KMS-11 (cell line): ENCODE data around the gene RPRD1B.

Experiments
- H2AFZ ChIP-seq: fragments of 200-600 bp; sonication (generic); 2 replicates; pipeline ENCODE4 v1.6.1; 2016; ENCODE audit warnings: antibody characterized with exemption, mixed run types, low read depth
- H3K27ac ChIP-seq: fragments of 200-600 bp; sonication (generic); 2 replicates; pipeline ENCODE4 v1.6.1; 2016; ENCODE audit warnings: mild to moderate bottlenecking, mixed run types
- H3K27me3 ChIP-seq: fragments of 200-600 bp; sonication (generic); 2 replicates; pipeline ENCODE4 v1.6.1; 2017; ENCODE audit warnings: mild to moderate bottlenecking, low read depth, mixed run types, moderate library complexity; ENCODE audit not compliant: insufficient read depth
- H3K36me3 ChIP-seq: fragments of 200-600 bp; sonication (generic); 2 replicates; pipeline ENCODE4 v1.6.1; 2017; ENCODE audit warnings: mild to moderate bottlenecking, mixed run types; ENCODE audit not compliant: insufficient read depth
- H3K4me1 ChIP-seq: fragments of 200-600 bp; sonication (generic); 2 replicates; pipeline ENCODE4 v1.6.1; 2016; ENCODE audit warnings: mild to moderate bottlenecking, low read depth, mixed run types; ENCODE audit not compliant: poor library complexity, severe bottlenecking
- H3K4me2 ChIP-seq: fragments of 200-600 bp; sonication (generic); 2 replicates; pipeline ENCODE4 v1.7.0; 2016; ENCODE audit warnings: mild to moderate bottlenecking, mixed run types
- H3K4me3 ChIP-seq: fragments of 200-600 bp; sonication (generic); IDR thresholded peaks from 2 replicates; pipeline ENCODE4 v1.6.1; 2017; ENCODE audit warnings: low read depth, low read length, mixed read lengths; ENCODE audit not compliant: insufficient read depth
- H3K79me2 ChIP-seq: fragments of 200-600 bp; sonication (generic); 2 replicates; pipeline ENCODE4 v1.6.1; 2016; ENCODE audit warnings: low read depth, mixed run types; ENCODE audit not compliant: insufficient read depth
- H3K9ac ChIP-seq: fragments of 200-600 bp; sonication (generic); 2 replicates; pipeline ENCODE4 v1.6.1; 2016; ENCODE audit warnings: mild to moderate bottlenecking, mixed run types
- H4K20me1 ChIP-seq: fragments of 200-600 bp; sonication (generic); 2 replicates; pipeline ENCODE4 v1.6.1; 2016; ENCODE audit warnings: mild to moderate bottlenecking, mixed run types; ENCODE audit not compliant: insufficient read depth
- TF ChIP-seq, protein P1 (sequence below): fragments of 200-600 bp; sonication (generic); conservative IDR thresholded peaks from 2 replicates; pipeline ENCODE4 v1.6.1; 2017; ENCODE audit warnings: low read depth, mild to moderate bottlenecking, antibody characterized with exemption, low read length, moderate library complexity, mixed read lengths

RPRD1B gene

DNA sequence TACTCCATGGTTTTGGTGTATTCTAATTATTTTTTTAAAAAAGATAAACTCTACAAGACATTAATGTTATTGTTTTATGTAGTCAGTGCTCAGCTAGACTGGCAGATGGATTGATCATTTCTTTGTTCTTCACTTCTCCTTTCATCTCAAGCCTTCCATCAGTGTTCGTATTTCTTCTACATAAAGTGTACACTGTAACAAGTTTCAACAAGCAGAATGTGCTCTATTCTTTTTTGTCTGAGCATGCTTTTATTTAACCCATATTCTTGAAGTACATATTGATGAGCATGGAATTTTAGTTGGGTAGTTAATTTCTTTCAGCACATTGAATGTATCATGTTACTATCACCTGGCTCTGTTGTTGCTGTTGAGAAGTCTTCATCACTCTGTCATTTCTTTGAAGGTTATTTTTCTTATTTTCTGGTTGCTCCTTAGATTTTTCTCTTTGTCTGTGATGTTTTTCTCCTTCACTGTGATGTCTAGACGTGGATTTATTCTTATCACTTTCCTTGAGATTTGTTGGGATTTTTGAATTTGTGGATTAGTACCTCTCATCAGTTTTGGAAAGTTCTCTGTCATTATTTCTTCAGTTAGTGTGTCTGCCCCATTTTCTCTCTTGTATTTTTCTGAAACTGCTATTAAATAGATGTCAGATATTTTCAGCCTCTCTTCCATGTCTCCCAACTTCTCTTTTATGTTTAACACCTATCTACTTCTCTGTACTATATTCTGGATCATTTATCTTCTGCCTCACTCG is 83.0 kb downstream of the RPRD1B start:
- no peaks in the 10 kb centered on the region for H4K20me1 ChIP-seq
- H3K36me3 ChIP-seq, result no peaks in the 10 kb centered on the region
- no peak overlapping the region for H3K9ac ChIP-seq

DNA sequence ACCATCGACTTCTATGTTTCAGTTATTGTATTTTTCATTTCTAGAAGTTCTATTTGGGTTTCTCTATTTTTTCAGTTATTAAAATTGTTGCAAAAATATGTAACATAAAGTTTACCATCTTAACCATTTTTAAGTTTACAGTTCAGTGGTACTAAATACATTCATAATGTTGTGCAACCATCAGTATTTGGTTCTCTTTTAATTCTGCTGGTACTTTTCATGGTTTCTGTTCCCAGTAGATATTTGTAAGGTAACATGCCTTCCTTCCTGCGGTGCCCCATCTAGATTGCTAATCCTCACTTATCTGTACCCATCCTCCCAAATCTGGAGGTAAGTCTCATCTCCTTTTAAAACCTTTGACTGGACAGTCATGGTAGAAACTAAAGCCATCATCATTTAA is 83.7 kb downstream of the RPRD1B start:
- no peaks in the 10 kb centered on the region for H3K27me3 ChIP-seq
- H3K9ac ChIP-seq, result no peak overlapping the region
- no peak overlapping the region for H3K4me3 ChIP-seq
- TF ChIP-seq, protein P1, sequence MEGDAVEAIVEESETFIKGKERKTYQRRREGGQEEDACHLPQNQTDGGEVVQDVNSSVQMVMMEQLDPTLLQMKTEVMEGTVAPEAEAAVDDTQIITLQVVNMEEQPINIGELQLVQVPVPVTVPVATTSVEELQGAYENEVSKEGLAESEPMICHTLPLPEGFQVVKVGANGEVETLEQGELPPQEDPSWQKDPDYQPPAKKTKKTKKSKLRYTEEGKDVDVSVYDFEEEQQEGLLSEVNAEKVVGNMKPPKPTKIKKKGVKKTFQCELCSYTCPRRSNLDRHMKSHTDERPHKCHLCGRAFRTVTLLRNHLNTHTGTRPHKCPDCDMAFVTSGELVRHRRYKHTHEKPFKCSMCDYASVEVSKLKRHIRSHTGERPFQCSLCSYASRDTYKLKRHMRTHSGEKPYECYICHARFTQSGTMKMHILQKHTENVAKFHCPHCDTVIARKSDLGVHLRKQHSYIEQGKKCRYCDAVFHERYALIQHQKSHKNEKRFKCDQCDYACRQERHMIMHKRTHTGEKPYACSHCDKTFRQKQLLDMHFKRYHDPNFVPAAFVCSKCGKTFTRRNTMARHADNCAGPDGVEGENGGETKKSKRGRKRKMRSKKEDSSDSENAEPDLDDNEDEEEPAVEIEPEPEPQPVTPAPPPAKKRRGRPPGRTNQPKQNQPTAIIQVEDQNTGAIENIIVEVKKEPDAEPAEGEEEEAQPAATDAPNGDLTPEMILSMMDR, result no peak
- H3K27ac ChIP-seq, result no peak overlapping the region
- H3K79me2 ChIP-seq, result no peaks in the 10 kb centered on the region
- H3K4me1 ChIP-seq, result no peaks in the 10 kb centered on the region
- H3K36me3 ChIP-seq, result no peaks in the 10 kb centered on the region
- no peak overlapping the region for H3K4me2 ChIP-seq
- H4K20me1 ChIP-seq, result no peaks in the 10 kb centered on the region
- no peak overlapping the region for H2AFZ ChIP-seq

More for the DNA sequence above, 83.0 kb downstream of the RPRD1B start:
- no peaks in the 10 kb centered on the region for H3K27me3 ChIP-seq
- H3K79me2 ChIP-seq, result no peaks in the 10 kb centered on the region
- no peak overlapping the region for H2AFZ ChIP-seq
- TF ChIP-seq, protein P1, result no peak
- no peak overlapping the region for H3K27ac ChIP-seq
- H3K4me1 ChIP-seq, result no peaks in the 10 kb centered on the region
- H3K4me2 ChIP-seq, result no peak overlapping the region
- H3K4me3 ChIP-seq, result no peak overlapping the region

DNA sequence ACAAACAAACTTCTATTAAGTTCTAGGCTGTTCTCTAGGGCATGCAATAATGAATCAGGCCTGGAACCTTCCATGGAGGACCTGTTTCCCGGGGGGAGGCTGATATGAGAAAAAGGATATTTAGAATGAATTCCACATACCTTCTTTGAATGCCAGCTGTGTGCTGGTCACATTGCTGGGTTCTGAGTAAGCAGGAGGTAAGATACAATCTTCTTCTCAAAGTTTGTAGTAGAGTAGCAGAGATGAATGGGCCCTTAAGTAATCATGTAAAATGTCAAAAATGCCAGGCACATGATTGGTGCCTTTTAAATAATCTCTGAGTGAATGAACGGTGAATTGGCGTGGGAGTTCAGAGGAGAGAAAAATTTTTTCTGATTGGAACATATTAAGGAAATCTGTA is 84.1 kb downstream of the RPRD1B start:
- no peak overlapping the region for H3K9ac ChIP-seq
- H3K27ac ChIP-seq, result no peak overlapping the region
- H3K4me1 ChIP-seq, result no peaks in the 10 kb centered on the region
- no peak overlapping the region for H3K4me3 ChIP-seq
- no peaks in the 10 kb centered on the region for H3K27me3 ChIP-seq
- TF ChIP-seq, protein P1, result no peak
- H2AFZ ChIP-seq, result no peak overlapping the region
- H3K79me2 ChIP-seq, result no peaks in the 10 kb centered on the region
- no peaks in the 10 kb centered on the region for H3K36me3 ChIP-seq
- no peak overlapping the region for H3K4me2 ChIP-seq
- H4K20me1 ChIP-seq, result no peaks in the 10 kb centered on the region

DNA sequence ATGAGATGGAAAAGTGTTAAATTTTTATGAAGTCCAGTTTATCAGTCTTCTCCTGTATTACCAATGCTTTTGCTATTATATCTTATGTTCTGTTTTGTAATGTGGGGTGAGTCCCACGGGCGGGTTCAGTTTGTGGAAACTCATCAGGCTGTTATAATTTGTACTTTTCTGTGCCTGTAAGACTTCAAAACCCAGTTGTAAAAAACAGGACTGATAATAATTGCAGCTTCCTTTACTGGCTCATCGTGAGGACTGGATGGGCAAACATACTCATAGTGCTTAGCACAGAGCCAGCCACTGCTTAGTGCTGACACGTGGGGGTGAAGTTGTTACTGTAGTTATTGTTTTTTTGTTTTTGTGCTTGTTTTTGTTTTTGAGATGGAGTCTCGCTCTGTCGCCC is 85.9 kb downstream of the RPRD1B start:
- H3K27ac ChIP-seq, result no peak overlapping the region
- no peaks in the 10 kb centered on the region for H3K4me1 ChIP-seq
- no peaks in the 10 kb centered on the region for H4K20me1 ChIP-seq
- H3K9ac ChIP-seq, result no peak overlapping the region
- H3K79me2 ChIP-seq, result no peaks in the 10 kb centered on the region
- H3K27me3 ChIP-seq, result no peaks in the 10 kb centered on the region
- no peaks in the 10 kb centered on the region for H3K36me3 ChIP-seq
- TF ChIP-seq, protein P1, result no peak
- H3K4me2 ChIP-seq, result no peak overlapping the region
- H2AFZ ChIP-seq, result no peak overlapping the region
- no peak overlapping the region for H3K4me3 ChIP-seq
